ENCODE results near the gene FNDC3B.

Gene FNDC3B

GRCh38 chr3:172157564-172158258 lies 118.3 kb downstream of the FNDC3B start:
- DNase-seq (ENCODE audit: low read depth, low spot score): no peak
- peak overlapping the region; percentile 90 for H3K27ac ChIP-seq

GRCh38 chr3:172158741-172159140 lies 119.4 kb downstream of the FNDC3B start:
- no peak overlapping the region for H3K27ac ChIP-seq
- DNase-seq (ENCODE audit: low read depth, low spot score): no peak

DNA sequence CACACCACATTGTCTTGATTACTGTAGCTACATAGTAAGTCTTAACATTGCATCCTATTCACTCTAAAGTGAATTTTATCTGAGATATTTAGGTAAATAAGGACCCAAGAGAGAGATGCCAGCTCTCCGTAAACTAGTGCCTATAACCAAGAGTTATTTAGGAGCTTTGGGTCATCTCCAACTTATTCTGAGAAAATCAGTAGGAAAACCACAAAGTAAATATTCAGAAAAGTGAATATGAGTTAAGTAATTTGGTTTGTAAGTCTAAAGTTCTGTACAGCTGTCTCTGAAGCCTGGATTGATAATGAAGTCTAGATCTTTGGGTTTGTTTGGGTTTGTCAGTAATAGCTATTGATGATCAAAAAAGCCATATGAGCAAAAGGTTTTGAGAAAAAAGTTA lies 120.0 kb downstream of the FNDC3B start:
- no peak for DNase-seq (ENCODE audit: low read depth, low spot score)
- H3K27ac ChIP-seq: no peak overlapping the region

GRCh38 chr3:172159962-172160538 lies 120.7 kb downstream of the FNDC3B start:
- no peak overlapping the region for H3K27ac ChIP-seq
- no peak for DNase-seq (ENCODE audit: low read depth, low spot score)

DNA sequence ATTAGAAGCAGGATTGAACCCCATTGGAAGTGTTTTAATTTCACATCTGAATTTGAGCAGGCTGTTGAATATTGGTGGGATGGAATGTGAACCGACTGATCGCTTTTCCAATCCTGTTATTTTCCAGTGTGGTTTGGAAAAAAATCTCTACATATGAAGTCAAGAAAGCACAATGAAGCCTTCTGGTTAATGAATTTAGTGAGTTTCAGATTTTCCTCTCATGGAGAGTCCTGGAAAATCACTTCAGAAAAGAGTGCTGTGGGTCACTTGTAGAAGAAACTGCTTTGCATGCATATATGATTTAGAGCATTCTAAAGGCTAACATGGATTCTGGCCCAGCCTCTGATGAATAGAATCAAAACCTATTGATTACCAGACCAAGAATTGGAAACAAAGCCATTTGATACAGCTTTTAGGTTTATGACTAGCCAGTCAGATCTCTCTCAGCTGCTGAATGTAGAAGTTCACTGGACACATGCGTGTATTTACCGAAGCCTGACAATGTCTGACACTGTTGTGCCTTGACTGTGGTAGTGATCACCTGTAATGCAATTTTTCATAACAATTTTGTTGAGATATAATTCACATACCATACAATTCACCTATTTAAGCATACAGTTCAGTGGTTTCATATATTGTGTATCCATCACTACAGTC lies 121.9 kb downstream of the FNDC3B start:
- no peak overlapping the region for H3K27ac ChIP-seq

GRCh38 chr3:172161959-172162358 lies 122.6 kb downstream of the FNDC3B start:
- H3K27ac ChIP-seq: no peak overlapping the region
- DNase-seq (ENCODE audit: low read depth, low spot score): no peak

More for the DNA sequence above, 121.9 kb downstream of the FNDC3B start:
- DNase-seq (ENCODE audit: low read depth, low spot score): no peak

GRCh38 chr3:172163320-172163719 lies 123.9 kb downstream of the FNDC3B start:
- no peak overlapping the region for H3K27ac ChIP-seq
- no peak for DNase-seq (ENCODE audit: low read depth, low spot score)

DNA sequence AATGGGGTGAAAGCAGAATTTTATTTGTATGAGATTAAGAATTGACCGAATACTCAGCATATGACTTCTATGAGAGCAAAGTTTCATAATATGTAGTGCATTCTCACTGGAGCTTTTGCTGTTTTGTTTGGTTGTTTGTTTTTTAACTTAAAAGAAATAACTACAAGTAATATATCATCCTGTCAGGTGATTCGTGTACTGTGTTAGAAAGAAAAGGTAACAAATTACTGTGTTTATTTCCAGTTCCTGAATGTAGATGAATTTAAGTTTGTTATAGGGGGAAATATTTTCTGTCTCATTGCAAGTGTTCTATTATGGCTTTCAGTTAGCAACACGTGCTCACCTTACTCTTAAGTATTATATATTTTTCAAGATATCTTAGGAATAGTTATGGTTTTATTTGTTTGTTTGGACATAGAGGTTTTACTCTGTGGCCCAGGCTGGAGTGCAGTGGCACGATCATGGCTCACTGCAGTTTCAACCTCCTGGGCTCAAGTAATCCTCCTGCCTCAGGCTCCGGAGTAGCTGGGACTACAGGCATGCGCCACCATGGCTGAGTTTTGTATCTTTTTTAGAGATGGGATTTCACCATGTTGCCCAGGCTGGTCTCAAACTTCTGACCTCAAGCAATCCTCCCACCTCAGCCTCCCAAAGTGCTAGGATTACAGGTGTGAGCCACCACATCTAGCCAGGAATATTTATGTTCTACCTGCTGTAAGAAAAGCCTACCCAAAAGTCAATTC lies 125.4 kb downstream of the FNDC3B start:
- DNase-seq (ENCODE audit: low read depth, low spot score): no peak
- H3K27ac ChIP-seq: no peak overlapping the region

- DNase-seq (ENCODE audit: low read depth, low spot score): no peak
- no peak overlapping the region for H3K27ac ChIP-seq
Measured at GRCh38 chr3:172166261-172166660, 126.9 kb downstream of the FNDC3B start.

- no peak overlapping the region for H3K27ac ChIP-seq
- no peak for DNase-seq (ENCODE audit: low read depth, low spot score)
Measured at GRCh38 chr3:172166890-172167289, 127.5 kb downstream of the FNDC3B start.

- no peak for DNase-seq (ENCODE audit: low read depth, low spot score)
- peak overlapping the region; percentile 84 for H3K27ac ChIP-seq
Measured at GRCh38 chr3:172167892-172168648, 128.7 kb downstream of the FNDC3B start.

GRCh38 chr3:172170073-172170709 lies 130.8 kb downstream of the FNDC3B start:
- DNase-seq (ENCODE audit: low read depth, low spot score): no peak
- peak overlapping the region; percentile 84 for H3K27ac ChIP-seq

DNA sequence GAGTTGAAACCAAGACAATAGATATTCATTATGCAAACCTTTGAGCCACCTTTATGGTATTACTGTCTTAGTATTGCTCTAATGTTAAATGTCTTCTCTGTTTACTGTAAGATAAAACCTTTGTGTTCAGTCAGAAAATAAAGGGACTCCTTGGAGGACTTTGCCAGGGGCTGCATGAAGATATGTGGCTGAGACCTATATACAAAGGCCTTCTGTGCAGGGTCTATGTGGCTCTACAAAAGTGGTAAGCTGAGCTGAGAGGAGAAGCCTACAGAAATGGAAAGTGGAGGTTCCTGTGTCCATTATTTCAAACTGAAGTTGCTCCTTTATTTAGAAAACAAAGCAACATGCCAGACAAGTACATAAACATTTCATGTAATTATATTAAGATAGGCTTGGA lies 131.5 kb downstream of the FNDC3B start:
- no peak overlapping the region for H3K27ac ChIP-seq

GRCh38 chr3:172171396-172172075 lies 132.2 kb downstream of the FNDC3B start:
- DNase-seq (ENCODE audit: low read depth, low spot score): no peak
- no peak overlapping the region for H3K27ac ChIP-seq

More for the DNA sequence above, 131.5 kb downstream of the FNDC3B start:
- no peak for DNase-seq (ENCODE audit: low read depth, low spot score)

- no peak for DNase-seq (ENCODE audit: low read depth, low spot score)
- H3K27ac ChIP-seq: no peak overlapping the region
Measured at GRCh38 chr3:172173316-172174254, 134.2 kb downstream of the FNDC3B start.

- DNase-seq (ENCODE audit: low read depth, low spot score): no peak
- no peak overlapping the region for H3K27ac ChIP-seq
Measured at GRCh38 chr3:172174513-172175253, 135.3 kb downstream of the FNDC3B start.

DNA sequence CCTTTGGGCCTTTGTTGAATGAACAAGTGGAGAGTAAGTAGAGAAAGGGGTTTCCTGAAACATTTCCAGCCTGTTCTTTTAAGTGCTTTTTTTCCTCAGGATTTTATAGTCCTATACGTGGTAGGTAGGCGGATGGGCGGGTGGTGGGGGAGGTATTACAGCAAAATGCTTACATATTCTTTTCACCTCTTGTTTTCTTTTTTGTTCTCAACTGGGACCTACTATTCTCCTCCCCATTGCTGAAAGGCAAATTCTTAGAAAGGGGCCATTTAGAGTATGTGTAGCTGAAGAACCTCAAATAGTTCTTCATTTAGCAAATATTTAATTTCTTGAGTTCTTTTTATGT lies 135.8 kb downstream of the FNDC3B start:
- DNase-seq (ENCODE audit: low read depth, low spot score): no peak
- no peak overlapping the region for H3K27ac ChIP-seq

Measured in epithelial cell of prostate (primary cell).